ENCODE results near the gene LILRB4.
A peak's percentile ranks its signal among the peaks of the same experiment; 100 is the strongest.
"Not testable (repeated sequence)": the region's sequence is repeated elsewhere in the genome, so short reads cannot be mapped to it uniquely, and the experiment has no call there.

The LILRB4 gene

DNA sequence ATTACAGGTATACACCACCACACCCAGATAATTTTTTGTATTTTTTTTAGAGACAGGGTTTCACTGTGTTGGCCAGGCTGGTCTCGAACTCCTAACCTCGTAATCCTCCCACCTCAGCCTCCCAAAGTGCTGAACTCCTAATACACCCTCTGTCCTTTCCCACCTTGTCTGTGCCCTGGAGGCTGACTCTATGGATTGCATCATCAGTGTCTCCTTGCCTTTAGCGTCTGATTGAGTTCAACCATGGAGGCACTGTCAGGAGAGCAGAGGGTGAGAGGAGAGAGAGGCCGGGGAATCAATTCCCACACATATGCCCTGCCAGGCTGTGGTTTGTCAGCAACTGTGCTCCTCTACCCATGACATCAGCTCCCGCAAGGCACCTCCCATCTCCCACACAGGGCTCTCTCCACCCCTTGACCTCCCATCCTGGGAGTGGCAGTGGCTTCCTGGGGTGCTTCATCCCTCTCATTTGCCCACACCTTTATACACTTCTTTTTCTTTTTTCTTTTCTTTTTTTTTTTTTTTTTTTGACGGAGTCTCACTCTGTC is 12.6 kb upstream of the LILRB4 start:
- DNase-seq: no peak

DNA sequence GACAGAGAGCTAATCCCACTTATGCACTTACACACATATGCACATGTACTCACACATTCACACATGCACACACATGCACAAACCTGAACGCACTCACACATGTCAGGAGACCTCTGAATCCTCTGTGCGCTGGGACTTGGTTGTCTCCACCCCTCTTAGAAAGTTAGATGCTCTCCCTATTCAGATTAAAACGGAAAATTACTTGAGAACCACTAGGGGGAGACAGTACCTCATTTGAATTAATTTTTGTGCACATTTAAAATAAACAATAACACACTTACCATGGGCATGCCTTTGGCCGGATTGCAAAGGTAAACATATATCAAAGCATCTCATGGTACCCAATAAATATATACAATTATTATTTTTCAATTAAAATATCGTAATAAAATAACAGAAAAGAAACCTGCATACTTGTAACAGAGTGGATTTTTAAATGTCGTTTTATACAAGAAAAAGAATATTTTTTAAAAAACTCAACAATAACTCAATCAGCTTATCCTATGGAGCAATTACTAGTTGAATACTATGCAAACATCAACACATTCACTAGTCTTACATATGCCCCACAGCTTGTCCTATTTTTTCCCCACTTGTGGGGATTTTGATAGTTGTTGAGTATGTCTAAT is 9.5 kb upstream of the LILRB4 start:
- no peak for DNase-seq

DNA sequence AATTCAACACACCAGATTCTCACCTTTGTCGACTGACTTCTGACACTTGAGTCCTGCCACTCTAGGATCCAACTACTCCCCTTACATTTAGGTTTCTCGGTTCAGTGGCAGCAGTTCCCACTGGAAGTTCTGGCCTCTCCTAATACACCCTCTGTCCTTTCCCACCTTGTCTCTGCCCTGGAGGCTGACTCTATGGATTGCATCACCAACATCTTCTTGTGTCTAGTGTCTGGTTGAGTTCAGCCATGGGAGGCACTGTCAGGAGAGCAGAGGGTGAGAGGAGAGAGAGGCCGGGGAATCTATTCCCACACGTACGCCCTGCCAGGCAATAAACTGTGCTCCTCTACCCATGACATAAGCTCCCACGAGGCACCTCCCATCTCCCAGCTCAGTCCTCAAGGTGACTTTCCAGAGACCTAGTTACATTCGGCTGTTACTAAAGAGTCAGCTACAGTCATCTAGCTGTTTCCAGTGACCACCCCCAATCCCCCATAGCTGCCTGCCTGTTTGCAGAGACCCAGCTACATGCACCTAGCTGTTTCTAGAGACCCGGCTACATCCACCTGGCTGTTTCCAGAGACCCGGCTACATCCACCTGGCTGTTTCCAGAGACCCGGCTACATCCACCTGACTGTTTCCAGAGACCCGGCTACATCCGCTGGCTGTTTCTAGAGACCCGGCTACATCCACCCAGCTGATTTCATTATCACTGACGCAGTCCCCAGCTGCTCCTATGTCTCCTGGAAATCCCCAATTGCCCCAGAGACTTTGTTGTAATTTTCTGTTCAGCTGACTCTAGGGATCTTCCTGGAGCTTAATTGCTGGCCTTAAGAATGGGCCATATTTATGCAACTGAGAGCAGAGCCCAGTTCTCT is 8.1 kb upstream of the LILRB4 start:
- DNase-seq: no peak

DNA sequence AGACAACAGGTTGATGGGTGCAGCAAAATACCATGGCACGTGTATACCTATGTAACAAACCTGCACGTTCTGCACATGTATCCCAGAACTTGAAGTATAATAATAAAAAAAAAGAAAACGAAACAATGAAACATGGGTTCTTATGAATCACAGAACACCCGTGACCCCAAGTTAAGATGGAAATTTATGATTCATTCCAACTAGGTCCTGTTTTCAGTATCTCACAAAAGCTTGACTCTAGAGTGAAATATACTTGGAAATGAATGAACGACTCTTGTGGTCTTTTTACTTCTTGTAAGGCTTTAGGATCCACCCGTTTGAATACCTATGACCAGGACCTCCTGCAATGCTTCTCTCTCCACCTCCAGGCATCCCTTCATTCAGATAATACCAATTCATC is 3.5 kb upstream of the LILRB4 start:
- DNase-seq: no peak

DNA sequence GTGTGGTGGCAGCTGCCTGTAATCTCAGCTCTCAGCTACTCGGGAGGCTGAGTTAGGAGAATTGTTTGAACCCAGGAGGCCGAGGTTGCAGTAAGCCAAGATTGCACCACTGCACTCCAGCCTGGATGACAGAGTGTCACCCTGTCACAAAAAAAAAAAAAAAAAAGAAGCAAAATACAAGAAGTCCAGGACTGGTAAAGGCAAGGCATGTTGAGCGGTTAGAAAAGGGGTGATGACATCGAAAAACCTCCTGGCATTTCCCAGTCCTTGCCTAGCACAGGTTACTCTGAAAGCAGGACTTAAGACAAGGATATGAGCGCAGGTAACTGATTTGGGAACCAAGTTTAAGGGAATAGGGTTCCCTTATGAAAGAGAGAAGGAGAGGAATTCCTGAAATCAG is 2.5 kb upstream of the LILRB4 start:
- DNase-seq: no peak

DNA sequence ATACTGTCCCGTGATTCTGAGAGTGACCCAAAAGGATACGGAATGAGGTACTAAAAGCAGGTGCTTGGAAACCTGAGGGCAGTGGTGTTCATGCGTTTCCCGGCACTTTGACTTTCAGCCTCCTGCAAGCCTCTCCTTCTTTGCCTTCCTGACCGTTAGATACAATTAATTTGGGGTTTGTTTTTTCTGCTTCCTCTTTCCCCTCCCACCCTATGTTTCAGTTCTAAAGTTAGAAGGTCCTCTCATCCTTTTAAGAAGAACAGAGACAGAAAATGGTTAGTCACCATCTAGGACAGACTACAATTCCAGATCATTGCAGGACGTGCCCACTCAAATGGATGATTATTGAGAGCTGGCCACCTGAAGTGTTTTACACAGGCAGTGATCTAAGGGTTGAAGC is 1.8 kb upstream of the LILRB4 start:
- DNase-seq: no peak

DNA sequence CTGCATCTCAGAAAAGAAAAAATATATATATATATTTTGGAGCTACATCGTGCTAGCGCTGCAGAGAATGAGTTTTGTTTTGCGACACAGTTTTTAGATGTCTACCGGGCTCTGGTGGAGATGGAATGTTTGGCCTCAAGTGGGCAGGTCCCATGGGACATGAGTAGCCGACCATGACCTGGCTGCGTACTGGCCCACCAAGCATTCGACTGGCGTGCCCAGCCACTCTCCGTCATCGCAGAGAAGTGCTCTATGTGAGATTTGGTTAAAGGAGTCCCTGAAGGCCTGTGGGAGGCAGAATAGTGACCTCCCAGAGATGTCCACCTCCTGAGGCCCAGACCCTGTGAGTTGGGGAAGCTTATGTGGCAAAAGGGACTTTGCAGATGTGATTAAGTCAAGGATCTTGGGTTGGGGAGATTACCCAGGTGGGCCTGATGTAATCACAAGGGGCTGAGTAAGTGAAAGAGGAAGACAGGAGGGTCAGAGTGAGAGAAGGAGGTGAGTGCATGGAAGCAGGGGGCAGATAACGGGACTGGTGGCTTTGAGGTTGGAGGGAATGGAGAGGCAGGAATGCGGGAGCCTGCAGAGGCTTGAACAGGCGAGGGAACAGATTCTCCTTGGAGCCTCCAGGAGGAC is 821 bp upstream of the LILRB4 start:
- no peak for DNase-seq

DNA sequence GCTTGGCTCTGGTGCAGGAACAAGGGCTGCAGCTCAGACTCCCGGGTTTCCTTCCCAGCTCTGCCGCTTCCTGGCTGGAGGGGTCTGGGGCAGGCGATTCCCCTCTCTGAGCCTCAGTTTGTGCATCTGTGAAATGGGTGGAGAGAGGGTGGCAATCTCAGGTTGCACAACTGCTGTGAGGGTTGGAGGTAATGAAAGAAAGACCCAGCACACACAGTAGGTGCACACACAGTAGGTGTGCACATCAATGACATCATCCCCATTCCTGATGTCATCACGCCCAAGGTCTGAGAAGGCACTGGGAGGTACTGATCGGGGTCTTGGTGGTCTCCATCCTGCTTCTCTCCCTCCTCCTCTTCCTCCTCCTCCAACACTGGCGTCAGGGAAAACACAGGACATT is 2.7 kb downstream of the LILRB4 start:
- no peak for DNase-seq

DNA sequence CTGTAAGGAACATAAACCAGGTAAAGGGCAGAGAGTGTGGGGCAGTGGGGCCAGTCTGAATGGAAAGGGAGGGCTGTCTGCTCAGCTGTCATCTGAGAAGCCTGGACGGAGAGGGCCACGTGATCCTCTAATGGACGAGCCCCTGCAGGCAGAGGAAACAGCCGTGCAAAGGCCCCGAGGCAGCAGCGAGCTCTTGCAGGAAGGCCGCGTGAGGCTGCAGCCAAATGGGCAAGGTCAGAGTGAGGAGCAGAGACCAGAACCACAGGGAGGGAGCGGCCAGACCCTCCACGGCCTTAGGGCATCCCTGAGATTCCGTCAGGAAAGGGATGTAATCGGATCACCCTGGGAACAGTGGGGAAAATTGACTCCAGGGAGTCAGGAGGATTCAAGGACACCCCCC is 4.4 kb downstream of the LILRB4 start:
- no peak for DNase-seq

DNA sequence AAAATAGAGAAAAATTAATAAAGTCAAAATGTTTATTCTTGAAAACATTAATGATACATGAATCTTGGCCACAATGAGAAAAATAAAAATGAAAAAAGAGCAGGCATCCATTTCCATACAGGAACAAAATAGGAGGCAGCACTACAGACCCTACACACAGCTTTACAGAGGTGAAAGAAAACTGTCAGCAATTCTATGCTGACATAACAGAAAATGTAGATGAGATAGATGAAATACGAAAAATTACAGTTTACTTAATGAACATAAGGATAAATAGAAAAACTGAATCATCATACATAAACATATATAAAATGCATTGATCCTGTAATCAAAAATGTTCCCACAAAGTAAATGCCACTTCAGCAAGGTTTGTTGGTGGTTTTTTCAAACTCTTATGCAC is 5.6 kb downstream of the LILRB4 start:
- DNase-seq: no peak

DNA sequence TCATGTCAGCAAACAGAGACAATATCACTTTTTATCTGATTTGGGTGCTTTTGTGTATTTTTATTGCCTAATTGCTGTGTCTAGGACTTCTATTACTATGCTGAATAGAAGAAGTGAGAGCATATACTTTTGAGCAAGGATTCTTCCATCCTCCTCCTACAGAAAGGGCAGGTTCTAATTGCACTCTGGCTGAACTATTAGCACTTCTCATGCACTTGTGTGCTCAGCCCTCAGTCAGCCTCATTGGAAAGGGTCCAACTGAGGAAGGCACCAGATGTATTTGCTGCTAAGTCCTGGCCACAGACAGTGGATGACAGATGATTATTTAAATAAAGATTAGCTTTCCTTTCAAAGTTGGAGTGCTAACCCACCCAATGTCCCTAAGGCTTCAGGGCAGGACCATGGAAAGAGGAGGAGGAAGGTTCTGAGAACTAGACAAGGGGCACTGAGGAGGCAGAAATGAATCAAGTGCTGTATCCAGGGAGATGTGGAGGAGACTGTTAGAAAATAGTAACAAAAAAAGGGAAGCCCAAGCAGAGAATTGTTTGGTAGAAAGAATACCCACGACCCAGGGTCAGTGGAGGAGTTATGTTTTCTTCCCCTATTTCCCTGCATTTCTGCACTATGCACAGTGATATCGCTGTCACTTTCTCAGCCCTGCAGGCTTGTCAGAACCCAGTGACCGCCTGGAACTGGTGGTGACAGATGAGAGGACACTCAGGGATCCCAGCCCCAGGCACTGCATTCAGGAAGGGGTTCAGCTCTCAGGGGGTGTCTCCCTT is 8.0 kb downstream of the LILRB4 start:
- DNase-seq: no peak

DNA sequence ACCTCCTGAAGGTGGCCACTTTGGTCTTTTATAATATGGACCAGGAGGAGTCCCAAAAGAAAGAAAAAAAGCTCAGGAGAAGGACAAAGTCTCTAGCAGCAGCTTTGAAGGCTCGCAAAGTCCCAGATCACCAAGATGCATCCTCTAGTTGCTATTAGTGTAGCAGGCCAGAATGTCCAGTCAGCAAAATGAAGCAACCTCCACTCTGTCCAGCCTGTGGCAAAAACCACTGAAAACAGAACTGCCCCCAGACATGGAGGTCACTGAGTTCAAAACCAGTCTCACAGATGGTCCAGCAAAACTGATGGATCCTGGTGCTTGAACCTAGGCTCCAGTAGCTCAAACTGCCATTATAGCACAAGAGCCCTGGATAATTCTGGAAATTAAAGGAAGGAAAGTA is 10.4 kb downstream of the LILRB4 start:
- DNase-seq: no peak

DNA sequence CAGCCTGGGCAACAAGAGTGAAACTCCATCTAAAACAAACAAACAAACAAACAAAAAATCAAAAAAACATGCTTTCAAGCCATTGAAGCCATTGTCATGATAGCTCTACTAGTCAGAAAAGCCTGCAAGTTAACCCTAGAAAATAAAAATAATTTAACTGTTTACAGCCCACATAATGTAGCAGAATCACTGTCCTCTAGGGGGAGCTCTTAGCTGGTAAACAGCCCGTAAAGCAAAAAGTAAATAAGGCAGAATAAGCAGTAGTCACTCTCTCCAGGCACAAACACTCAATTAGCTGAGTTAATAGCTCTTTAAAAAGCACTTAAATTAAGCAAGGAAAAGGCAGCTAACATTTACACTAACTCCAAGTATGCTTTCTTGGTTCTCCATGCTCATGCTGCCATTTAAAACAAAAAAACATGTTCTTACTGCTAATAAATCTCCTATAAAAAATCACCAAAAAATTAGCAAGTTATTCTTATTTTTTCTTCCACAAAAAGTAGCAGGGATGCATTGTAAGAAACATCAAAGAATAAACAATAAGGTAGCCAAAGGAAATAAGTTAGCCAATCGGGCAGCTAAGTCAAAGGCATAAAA is 11.3 kb downstream of the LILRB4 start:
- DNase-seq: no peak

DNA sequence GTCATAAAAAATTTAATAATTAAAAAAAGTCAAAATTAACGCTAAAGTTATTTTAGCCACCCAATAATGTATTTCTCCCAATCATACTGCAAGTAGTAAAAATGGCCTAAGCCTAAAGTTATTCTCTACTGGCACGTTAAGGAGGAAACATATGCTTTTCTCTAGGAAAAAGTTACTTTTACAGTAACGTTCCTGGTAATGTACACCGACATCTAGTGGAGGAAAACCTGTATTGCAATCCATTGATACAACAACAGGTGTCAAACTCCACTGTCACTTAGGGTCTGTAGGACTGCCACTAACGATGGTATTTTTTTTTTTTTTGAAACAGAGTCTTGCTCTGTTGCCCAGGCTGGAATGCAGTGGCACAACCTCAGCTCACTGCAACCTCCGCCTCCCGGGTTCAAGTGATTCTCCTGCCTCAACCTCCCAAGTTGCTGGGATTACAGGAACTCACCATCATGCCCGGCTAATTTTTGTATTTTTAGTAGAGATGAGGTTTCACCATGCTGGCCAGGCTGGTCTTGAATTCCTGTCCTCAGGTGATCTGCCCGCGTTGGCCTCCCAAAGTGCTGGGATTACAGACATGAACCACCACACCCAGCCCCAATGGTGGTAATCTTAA is 13.5 kb downstream of the LILRB4 start:
- DNase-seq: peak; percentile 9

DNA sequence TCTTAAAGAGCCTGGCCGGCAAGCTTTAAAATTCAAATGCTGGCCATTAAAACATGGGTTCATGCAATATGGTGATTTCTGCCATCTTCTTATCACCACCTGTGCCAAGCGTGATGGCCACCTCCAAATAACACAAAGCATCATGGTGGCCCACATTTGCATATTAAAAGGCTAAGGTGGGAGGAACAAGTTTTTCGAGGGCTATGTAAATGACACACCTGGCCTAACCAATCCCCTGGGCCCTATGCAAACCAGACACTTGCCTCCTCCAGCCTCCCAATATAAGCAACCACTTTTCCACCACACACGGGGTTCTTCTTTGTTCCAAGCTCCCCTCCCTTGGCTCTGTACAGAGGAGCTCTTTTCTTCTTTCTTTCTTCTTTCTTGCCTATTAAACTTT is 14.4 kb downstream of the LILRB4 start:
- DNase-seq: no peak

DNA sequence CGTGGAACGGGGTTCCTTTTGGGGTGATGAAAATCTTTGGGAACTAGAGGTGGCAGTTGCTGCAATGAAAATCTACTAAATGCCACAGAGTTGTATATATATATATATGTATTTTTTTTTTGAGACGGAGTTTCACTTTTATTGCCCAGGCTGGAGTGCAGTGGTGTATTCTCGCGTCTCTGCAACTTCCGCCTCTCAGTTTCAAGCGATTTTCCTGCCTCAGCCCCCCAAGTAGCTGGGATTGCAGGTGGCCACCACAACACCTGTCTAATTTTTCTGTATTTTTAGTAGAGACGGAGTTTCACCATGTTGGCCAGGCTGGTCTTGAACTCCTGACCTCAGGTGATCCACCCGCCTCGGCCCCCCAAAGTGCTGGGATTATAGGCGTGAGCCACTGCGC is 18.8 kb downstream of the LILRB4 start:
- DNase-seq: not testable (repeated sequence)

DNA sequence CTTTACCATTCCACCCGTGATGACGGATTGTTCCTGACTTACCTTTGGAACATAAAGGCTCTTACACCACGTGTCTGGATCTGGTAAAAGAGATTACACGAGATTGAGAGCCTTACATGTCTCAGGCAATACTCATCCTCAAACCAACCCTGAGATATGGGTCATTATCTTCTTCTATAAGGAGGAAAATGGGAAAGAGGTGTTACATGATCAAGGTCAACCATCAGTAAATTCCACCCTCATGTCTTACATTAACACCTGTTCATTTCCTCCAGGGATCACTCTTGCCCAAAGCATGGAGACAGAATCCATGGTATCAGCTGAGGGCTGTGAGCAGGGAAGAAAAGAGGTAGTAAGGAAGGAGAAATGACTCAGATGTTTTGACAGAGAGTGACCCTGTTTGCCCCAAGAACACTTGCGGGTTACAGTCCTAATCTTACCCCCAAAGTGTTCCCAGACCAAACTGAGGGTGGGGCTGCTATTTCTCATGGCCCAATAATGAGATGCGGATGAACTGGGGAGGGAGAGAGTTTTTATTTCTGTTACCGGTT is 19.6 kb downstream of the LILRB4 start:
- no peak for DNase-seq

DNA sequence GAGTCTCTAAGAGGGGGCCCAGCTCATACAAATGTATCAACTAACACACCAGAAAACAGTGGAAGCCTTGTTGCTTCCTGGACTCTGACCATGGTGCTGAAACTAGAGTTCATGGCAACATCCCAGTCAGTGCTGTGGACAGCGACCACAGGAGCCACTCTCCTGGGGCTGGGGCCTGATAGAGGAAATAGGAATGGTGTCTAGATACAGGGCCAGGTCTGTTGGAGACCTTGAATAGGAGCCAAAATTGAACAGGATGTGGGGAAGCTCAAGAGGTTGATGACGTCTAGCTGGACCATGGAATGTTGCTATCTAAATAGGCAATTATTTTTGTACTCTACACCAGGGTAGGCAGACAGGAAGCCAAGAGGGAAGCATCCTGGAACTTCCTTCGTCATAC is 21.7 kb downstream of the LILRB4 start:
- DNase-seq: no peak

DNA sequence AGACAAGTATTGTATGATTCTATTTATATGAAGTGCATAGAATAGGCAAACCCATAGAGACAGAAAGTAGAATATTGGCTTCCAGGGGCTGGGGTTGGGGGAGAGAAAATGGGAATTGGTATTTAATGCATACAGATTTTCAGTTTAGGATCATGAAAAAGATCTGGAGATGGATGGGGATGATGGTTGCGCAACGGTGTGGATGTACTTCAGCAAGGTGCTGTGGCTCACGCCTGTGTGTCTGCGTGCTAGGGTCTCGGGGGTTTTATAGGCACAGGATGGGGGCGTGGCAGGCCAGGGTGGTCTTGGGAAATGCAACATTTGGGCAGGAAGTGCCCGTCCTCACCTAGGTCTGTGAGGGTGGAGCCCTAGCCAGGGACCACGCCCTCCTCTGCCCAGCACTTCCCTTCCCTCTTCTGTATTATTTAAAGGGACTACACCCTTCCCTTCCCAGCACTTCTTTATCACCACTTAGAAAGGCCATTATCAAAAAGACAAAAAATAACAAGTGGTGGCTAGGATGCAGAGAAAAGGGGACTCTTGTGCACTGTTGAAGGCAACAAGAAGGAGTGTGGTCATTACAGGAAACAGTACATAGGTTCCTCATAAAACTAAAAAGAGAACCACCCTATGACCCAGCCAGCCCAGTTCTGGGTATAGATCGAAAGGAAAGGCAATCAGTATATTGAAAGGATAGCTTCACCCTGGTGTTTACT is 29.0 kb downstream of the LILRB4 start:
- DNase-seq: no peak

DNA sequence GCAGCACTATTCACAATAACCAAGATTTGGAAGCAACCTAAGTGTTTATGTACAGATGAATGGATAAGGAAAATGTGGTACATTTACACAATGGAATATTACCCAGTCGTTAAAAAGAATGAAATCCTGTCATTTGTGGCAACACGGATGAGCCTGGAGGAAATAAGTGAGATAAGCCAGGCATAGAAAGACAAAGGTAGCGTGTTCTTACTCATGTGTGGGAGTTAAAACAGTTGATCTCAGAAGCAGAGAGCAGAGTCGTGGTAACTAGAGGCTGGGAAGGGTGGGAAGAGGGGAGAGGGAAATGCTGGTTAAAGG is 29.5 kb downstream of the LILRB4 start:
- DNase-seq: no peak

DNA sequence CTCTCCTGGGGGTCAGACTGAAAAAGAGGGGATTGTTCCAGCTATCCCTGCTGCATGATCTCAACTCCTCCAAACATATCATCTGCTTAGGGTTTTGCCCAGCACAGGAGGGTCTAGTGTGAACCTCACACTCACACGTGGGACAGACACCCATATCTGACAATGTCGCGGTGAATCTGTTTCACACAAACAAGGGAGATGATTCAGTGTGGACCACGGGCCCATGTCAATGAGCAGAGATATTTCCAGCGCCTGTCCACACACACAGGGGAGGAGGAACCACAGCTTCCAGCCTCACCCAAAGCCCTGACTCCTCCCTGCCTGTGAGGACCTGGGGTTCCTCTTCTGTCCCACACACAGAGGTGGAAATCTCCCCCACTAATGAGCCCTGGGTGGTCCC is 31.9 kb downstream of the LILRB4 start:
- DNase-seq: no peak

Measured in fibroblast of skin of abdomen (primary cell).